Activated T-helper 17 cell treated with anti-CD3 and anti-CD28 coated beads, Interleukin-2, amount 50 U/mL, for 72 hours (primary cell): Measurements from ENCODE around the gene GNG3. TPM values are rescaled to one million over a fixed set of nuclear protein-coding genes. Genes with fewer than 3 reads are reported as not detected.
"Not testable (repeated sequence)": the region's sequence is repeated elsewhere in the genome, so short reads cannot be mapped to it uniquely, and the experiment has no call there.

Experiments
- ATAC-seq: fragments of 150-1000 bp; cut with Tn5 transposase; replicated peaks from 2 replicates; pipeline ENCODE4 v1.10.0; 2021; ENCODE audit warnings: mild to moderate bottlenecking, moderate library complexity
- H3K27ac Mint-ChIP-seq: one replicate; pipeline ENCODE4 v1.8.0; 2022; ENCODE audit warnings: mixed read lengths
- H3K27me3 Mint-ChIP-seq: one replicate; pipeline ENCODE4 v1.8.0; 2022; ENCODE audit warnings: mixed read lengths
- H3K36me3 Mint-ChIP-seq: one replicate; pipeline ENCODE4 v1.8.0; 2022; ENCODE audit warnings: low read depth, mild to moderate bottlenecking, mixed read lengths
- H3K4me1 Mint-ChIP-seq: one replicate; pipeline ENCODE4 v1.8.0; 2022; ENCODE audit warnings: mixed read lengths
- H3K4me3 Mint-ChIP-seq: one replicate; pipeline ENCODE4 v1.8.0; 2022; ENCODE audit warnings: mild to moderate bottlenecking, mixed read lengths
- H3K9me3 Mint-ChIP-seq: one replicate; pipeline ENCODE4 v1.8.0; 2022; ENCODE audit warnings: mixed read lengths
- total RNA-seq, 2 donors: library from RNA; stranded (reverse); gene quantifications; one replicate each; pipeline ENCODE4 v1.2.3, GENCODE V29; 2022

The GNG3 gene
- total RNA-seq, 2 donors from 2014 or later: not detected

GRCh38 chr11:62721994-62722393, 14.5 kb downstream of the GNG3 start:
- ATAC-seq: no peak
- H3K4me1 Mint-ChIP-seq: peaks cover 37% of the 10 kb centered on the region
- H3K4me3 Mint-ChIP-seq: no peak overlapping the region
- no peaks in the 10 kb centered on the region for H3K9me3 Mint-ChIP-seq
- H3K27ac Mint-ChIP-seq: no peak overlapping the region
- no peaks in the 10 kb centered on the region for H3K27me3 Mint-ChIP-seq
- peaks cover 98% of the 10 kb centered on the region for H3K36me3 Mint-ChIP-seq

- Mint-ChIP-seq H3K27ac (peak overlapping the region; percentile 87), H3K27me3 (no peaks in the 10 kb centered on the region), H3K9me3 (no peaks in the 10 kb centered on the region), H3K36me3 (peaks cover 98% of the 10 kb centered on the region), H3K4me1 (peaks cover 30% of the 10 kb centered on the region), H3K4me3 (peak overlapping the region; percentile 95)
- ATAC-seq: no peak
These were observed 16.7 kb downstream of the GNG3 start for GRCh38 chr11:62724171-62724570.

GRCh38 chr11:62725646-62726045, 18.2 kb downstream of the GNG3 start:
- Mint-ChIP-seq H3K4me1 (peaks cover 20% of the 10 kb centered on the region), H3K27me3 (no peaks in the 10 kb centered on the region), H3K9me3 (no peaks in the 10 kb centered on the region), H3K4me3 (peak overlapping the region; percentile 95), H3K27ac (peak overlapping the region; percentile 87), H3K36me3 (peaks cover 93% of the 10 kb centered on the region)
- ATAC-seq: no peak

DNA sequence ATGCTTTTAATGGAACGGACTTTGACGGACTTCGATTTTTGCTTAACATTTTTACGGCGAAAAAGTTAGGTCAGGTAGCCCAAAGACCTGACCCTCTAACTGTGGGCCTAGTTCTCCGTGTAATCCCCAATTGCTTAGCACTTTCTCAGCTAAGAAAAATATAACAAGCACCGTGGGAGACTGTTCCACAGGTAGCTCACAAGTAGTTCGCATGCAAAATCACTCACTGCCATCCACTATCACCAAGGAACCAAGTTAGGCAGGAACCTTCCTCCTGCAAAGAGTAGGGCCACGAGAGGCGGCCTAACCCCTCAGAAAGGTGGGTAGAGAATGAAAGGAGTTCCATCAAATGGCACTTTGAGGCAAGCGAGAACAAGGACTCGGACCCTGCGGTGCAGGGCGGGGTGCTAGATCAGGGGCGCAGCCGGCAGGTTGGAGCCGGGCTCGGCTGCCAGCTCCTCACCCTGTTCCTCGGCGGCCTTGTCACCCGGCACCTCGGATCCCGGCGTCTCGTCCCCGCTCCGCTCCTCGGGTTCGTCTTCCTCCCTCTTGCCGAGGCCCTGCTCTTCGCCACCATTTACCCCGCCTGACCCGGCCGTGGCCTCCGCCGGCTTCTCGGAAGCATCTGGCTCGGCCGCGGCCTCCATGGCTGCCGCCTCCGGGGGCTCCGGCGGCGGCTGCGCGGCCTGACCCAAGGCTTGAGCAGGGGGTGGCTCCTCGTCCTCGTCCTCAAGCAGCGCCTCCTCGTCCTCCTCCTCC, 18.9 kb downstream of the GNG3 start:
- peaks cover 20% of the 10 kb centered on the region for H3K4me1 Mint-ChIP-seq

GRCh38 chr11:62726915-62727164, 19.4 kb downstream of the GNG3 start:
- no peaks in the 10 kb centered on the region for H3K27me3 Mint-ChIP-seq
- peak; percentile 3 for ATAC-seq
- H3K36me3 Mint-ChIP-seq: peaks cover 93% of the 10 kb centered on the region
- peak overlapping the region; percentile 95 for H3K4me3 Mint-ChIP-seq
- peak overlapping the region; percentile 97 for H3K27ac Mint-ChIP-seq
- H3K4me1 Mint-ChIP-seq: peaks cover 20% of the 10 kb centered on the region
- no peaks in the 10 kb centered on the region for H3K9me3 Mint-ChIP-seq

More for the DNA sequence above, 18.9 kb downstream of the GNG3 start:
- Mint-ChIP-seq H3K36me3 (peaks cover 93% of the 10 kb centered on the region), H3K9me3 (no peaks in the 10 kb centered on the region), H3K27ac (peak overlapping the region; percentile 87), H3K4me3 (peak overlapping the region; percentile 95), H3K27me3 (no peaks in the 10 kb centered on the region)
- no peak for ATAC-seq

DNA sequence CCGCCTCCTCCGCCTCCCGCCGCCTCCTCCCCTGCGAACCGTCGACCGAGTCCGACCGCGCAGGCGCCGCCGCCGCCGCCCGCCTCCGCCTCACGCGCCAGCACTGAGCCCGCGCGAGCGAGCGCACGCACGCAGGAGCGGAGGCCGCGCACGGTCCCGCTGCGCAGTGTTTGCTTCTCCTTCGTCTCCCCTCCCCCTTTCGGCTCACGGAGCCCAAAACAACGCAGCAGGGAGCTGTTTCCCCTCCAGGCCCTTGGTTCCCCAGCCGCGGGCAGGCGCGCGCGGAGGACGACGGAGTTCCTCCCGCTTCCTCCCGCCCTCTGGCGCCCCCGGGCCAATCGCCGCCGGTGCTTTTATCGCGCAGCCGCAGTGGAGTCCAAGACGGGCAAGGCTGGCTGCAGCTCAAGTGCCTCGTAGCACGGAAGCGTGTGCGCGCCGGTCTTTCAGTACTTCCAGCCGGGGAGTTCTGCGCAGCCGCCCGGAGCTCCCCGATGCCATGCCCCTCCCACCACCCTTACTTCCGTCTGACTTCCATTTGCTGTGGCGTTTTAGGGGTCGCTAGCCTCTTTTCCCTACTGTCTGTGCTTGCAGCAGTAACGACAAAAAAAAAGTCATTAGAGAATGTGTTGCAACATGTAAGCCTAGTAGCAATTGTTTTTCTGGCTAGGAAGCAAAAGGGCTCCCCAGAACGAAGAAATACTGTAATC, 19.8 kb downstream of the GNG3 start, which contains the start of gene HNRNPUL2:
Gene HNRNPUL2, minus strand, starts transcription at position 293 of the 707 bp plus-strand sequence. CDS start 301 bp downstream, outside the sequence.
- no peaks in the 10 kb centered on the region for H3K9me3 Mint-ChIP-seq
- H3K4me3 Mint-ChIP-seq: peak within 1 kb of the TSS; percentile 95
- peak; percentile 87 for ATAC-seq
- H3K4me1 Mint-ChIP-seq: peaks cover 15% of the 10 kb centered on the region
- peaks cover 92% of the 10 kb centered on the region for H3K36me3 Mint-ChIP-seq
- peak within 1 kb of the TSS; percentile 97 for H3K27ac Mint-ChIP-seq
- H3K27me3 Mint-ChIP-seq: no peaks in the 10 kb centered on the region

DNA sequence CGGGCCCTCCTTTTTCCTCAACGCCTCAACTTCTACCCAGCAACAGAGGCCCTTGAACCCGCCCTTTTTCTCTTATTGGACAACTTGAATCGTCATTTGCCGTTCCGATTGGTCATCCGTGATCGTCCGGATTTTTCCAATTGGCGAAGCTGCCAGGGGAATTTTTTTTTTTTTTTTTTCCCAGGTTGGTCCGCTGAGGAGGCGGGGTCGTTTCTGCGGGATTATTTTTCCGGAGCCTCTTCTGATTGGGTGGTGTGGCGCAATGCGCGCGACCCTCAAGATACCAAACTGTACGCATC, 20.3 kb downstream of the GNG3 start:
- Mint-ChIP-seq H3K36me3 (peaks cover 92% of the 10 kb centered on the region), H3K4me1 (peaks cover 10% of the 10 kb centered on the region)

GRCh38 chr11:62728171-62728988, 20.9 kb downstream of the GNG3 start, which contains the start of gene TTC9C:
TSS of gene TTC9C (plus strand) at chr11:62728486. CDS start at chr11:62728849, 363 bp downstream.
- Mint-ChIP-seq H3K4me1 (peaks cover 10% of the 10 kb centered on the region), H3K27ac (peak within 1 kb of the TSS; percentile 97), H3K36me3 (peaks cover 92% of the 10 kb centered on the region)

More for the DNA sequence above, 20.3 kb downstream of the GNG3 start:
- no peaks in the 10 kb centered on the region for H3K27me3 Mint-ChIP-seq
- H3K27ac Mint-ChIP-seq: peak overlapping the region; percentile 97
- no peaks in the 10 kb centered on the region for H3K9me3 Mint-ChIP-seq
- ATAC-seq: peak; percentile 70
- H3K4me3 Mint-ChIP-seq: peak overlapping the region; percentile 95

DNA sequence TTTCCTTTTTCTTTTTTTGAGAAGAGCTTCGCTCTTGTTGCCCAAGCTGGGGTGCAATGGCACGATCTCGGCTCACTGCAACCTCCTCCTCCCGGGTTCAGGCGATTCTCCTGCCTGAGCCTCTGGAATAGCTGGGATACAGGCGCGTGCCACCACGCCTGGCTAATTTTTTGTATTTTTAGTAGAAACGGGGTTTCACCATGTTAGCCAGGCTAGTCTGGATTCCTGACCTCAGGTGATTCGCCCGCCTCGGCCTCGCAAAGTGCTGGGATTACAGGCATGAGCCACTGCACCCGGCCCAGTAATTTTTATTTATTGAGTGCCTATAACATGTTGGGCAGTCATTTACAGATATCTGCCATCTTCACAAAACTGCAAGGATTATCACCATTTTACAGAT, 22.6 kb downstream of the GNG3 start:
- peak overlapping the region; percentile 52 for H3K27ac Mint-ChIP-seq
- peak overlapping the region; percentile 95 for H3K4me3 Mint-ChIP-seq
- H3K36me3 Mint-ChIP-seq: peaks cover 86% of the 10 kb centered on the region
- H3K9me3 Mint-ChIP-seq, H3K27me3 Mint-ChIP-seq, H3K4me1 Mint-ChIP-seq, ATAC-seq: not testable (repeated sequence)

More at GRCh38 chr11:62728171-62728988, 20.9 kb downstream of the GNG3 start, which contains the start of gene TTC9C:
- H3K9me3 Mint-ChIP-seq: no peaks in the 10 kb centered on the region
- H3K27me3 Mint-ChIP-seq: no peaks in the 10 kb centered on the region
- peak; percentile 48 for ATAC-seq
- peak within 1 kb of the TSS; percentile 95 for H3K4me3 Mint-ChIP-seq

DNA sequence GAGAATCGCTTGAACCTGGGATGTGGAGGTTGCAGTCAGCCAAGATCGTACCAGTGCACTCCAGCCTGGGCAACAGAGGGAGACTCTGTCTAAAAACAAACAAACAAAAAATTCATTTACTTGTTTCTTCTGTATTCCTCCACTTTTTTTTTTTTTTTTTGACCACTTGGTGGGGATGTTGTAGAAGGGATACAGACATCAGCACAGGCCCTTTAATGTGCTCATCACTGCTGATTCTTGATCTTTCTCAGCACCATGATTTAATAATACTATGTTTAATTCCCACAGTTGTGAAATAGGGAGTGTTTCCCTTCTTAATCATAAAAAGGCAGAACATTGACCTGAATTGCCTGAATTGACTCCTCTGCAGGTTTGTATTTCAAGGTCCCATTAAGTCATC, 25.4 kb downstream of the GNG3 start:
- H3K4me3 Mint-ChIP-seq: no peak overlapping the region
- no peaks in the 10 kb centered on the region for H3K4me1 Mint-ChIP-seq
- no peak for ATAC-seq
- no peaks in the 10 kb centered on the region for H3K9me3 Mint-ChIP-seq
- peaks cover 88% of the 10 kb centered on the region for H3K36me3 Mint-ChIP-seq
- no peaks in the 10 kb centered on the region for H3K27me3 Mint-ChIP-seq
- no peak overlapping the region for H3K27ac Mint-ChIP-seq

DNA sequence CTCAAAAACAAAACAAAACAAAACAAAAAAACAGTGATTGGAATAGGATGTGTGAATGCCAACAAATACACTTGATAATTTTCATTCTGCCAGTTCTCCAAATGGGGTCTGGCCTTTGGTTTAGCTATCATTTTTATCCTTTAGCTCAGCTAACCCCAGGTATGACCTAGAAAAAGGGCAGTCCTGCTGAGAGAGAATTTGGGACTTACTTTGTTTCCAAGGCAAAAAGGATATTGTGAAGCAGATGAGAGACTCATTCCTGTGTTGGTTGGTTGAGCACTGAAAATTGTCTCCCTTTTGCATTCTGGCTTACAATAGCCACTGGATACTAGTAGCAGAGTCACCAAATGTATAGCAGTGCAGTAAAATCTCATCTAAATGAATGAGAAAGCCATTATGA, 29.7 kb downstream of the GNG3 start:
- Mint-ChIP-seq H3K36me3 (peaks cover 90% of the 10 kb centered on the region), H3K4me3 (no peak overlapping the region), H3K27me3 (no peaks in the 10 kb centered on the region), H3K9me3 (no peaks in the 10 kb centered on the region), H3K27ac (no peak overlapping the region), H3K4me1 (no peaks in the 10 kb centered on the region)
- no peak for ATAC-seq

DNA sequence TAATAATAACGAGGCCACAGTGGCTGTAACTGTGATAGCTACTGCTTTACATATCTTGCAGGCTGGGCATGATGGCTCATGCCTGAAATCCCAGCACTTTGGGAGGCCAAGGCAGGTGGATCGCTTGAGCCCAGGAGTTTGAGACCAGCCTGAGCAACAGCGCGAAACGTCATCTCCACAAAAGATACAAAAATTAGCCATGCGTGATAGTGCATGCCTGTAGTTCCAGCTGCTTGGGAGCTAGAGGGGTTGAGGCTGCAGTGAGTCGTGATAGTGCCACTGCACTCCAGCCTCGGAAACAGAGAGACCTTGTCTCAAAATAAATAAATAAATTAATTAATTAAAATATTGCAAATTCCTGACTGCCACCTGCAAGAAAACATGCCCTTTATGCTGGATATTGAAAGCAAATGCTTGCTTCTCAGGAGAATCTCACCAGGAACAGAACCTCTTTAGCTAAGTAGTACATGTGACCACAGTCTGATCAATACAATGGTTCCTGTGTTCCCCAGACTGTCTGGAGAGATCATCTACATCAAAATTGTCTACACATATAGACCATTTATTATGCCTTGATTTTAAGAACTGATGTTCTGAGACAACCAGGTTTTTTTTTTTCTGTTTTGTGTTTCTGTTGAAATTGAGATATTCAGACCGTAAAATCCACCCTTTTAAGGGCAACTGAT, 40.1 kb downstream of the GNG3 start:
- Mint-ChIP-seq H3K4me1 (peaks cover 10% of the 10 kb centered on the region), H3K36me3 (peaks cover 10% of the 10 kb centered on the region)
- ATAC-seq: no peak

GRCh38 chr11:62749931-62750330, 42.5 kb downstream of the GNG3 start:
- not testable (repeated sequence) for H3K4me3 Mint-ChIP-seq, H3K9me3 Mint-ChIP-seq, H3K27ac Mint-ChIP-seq, H3K27me3 Mint-ChIP-seq, ATAC-seq
- H3K36me3 Mint-ChIP-seq: peaks cover 19% of the 10 kb centered on the region
- peaks cover 10% of the 10 kb centered on the region for H3K4me1 Mint-ChIP-seq

More for the DNA sequence above, 40.1 kb downstream of the GNG3 start:
- H3K27me3 Mint-ChIP-seq: no peaks in the 10 kb centered on the region
- H3K27ac Mint-ChIP-seq: no peak overlapping the region
- H3K9me3 Mint-ChIP-seq: no peaks in the 10 kb centered on the region
- H3K4me3 Mint-ChIP-seq: no peak overlapping the region

- Mint-ChIP-seq H3K36me3 (peaks cover 19% of the 10 kb centered on the region), H3K9me3 (no peaks in the 10 kb centered on the region), H3K27ac (no peak overlapping the region), H3K4me1 (peaks cover 10% of the 10 kb centered on the region), H3K27me3 (no peaks in the 10 kb centered on the region), H3K4me3 (peak overlapping the region; percentile 86)
- ATAC-seq: no peak
These were observed 44.8 kb downstream of the GNG3 start for GRCh38 chr11:62752177-62752785.
